ENCODE data around the gene SSTR3.
"Not testable (repeated sequence)": the region's sequence is repeated elsewhere in the genome, so short reads cannot be mapped to it uniquely, and the experiment has no call there.

SSTR3 gene

GRCh38 chr22:37179622-37180420, 32.5 kb downstream of the SSTR3 start:
- DNase-seq, result no peak

GRCh38 chr22:37179126-37179470, 33.2 kb downstream of the SSTR3 start:
- no peak for DNase-seq

GRCh38 chr22:37178350-37179125, 33.7 kb downstream of the SSTR3 start:
- peak in 1 of 14 donors; percentile 56 for DNase-seq

- no peak for DNase-seq
These were observed 34.5 kb downstream of the SSTR3 start for GRCh38 chr22:37177755-37178154.

GRCh38 chr22:37177221-37177620, 35.1 kb downstream of the SSTR3 start:
- no peak for DNase-seq

- DNase-seq, result peak in 8 of 14 donors; percentile 27 to 65 (median 46)
These were observed 35.7 kb downstream of the SSTR3 start for GRCh38 chr22:37176464-37177061.

- no peak for DNase-seq
These were observed 36.6 kb downstream of the SSTR3 start for GRCh38 chr22:37175414-37176281.

- no peak for DNase-seq
These were observed 37.3 kb downstream of the SSTR3 start for GRCh38 chr22:37174964-37175363.

GRCh38 chr22:37173709-37174108, 38.6 kb downstream of the SSTR3 start:
- no peak for DNase-seq

GRCh38 chr22:37172266-37173245, 39.7 kb downstream of the SSTR3 start:
- no peak for DNase-seq

- no peak for DNase-seq
These were observed 40.6 kb downstream of the SSTR3 start for GRCh38 chr22:37171662-37172061.

GRCh38 chr22:37170689-37171405, 41.4 kb downstream of the SSTR3 start:
- not testable (repeated sequence) for DNase-seq

- no peak for DNase-seq
These were observed 42.2 kb downstream of the SSTR3 start for GRCh38 chr22:37169947-37170688.

GRCh38 chr22:37169406-37169805, 42.9 kb downstream of the SSTR3 start:
- no peak for DNase-seq

- DNase-seq, result no peak
These were observed 44.2 kb downstream of the SSTR3 start for GRCh38 chr22:37167981-37168647.

GRCh38 chr22:37167176-37167980, 44.9 kb downstream of the SSTR3 start:
- no peak for DNase-seq

GRCh38 chr22:37166675-37167066, 45.6 kb downstream of the SSTR3 start:
- DNase-seq, result peak in 12 of 14 donors; percentile 9 to 72 (median 46)

All from C1 segment of cervical spinal cord (tissue), 14 donors.